ENCODE data around the gene SIN3A.
"Not testable (repeated sequence)": the region's sequence is repeated elsewhere in the genome, so short reads cannot be mapped to it uniquely, and the experiment has no call there.

The SIN3A gene

GRCh38 chr15:75449585-75450306, 1.7 kb downstream of the SIN3A start:
- DNase-seq = no peak

- DNase-seq = not testable (repeated sequence)
Observed at GRCh38 chr15:75448171-75448570, 3.3 kb downstream of the SIN3A start.

GRCh38 chr15:75446151-75446550, 5.3 kb downstream of the SIN3A start:
- no peak for DNase-seq

GRCh38 chr15:75445324-75445723, 6.2 kb downstream of the SIN3A start:
- not testable (repeated sequence) for DNase-seq

- DNase-seq = not testable (repeated sequence)
Observed at GRCh38 chr15:75443972-75444453, 7.5 kb downstream of the SIN3A start.

- DNase-seq = no peak
Observed at GRCh38 chr15:75437721-75438120, 13.8 kb downstream of the SIN3A start.

- no peak for DNase-seq
Observed at GRCh38 chr15:75436881-75437280, 14.6 kb downstream of the SIN3A start.

- DNase-seq = no peak
Observed at GRCh38 chr15:75431682-75432081, 19.8 kb downstream of the SIN3A start.

- no peak for DNase-seq
Observed at GRCh38 chr15:75431270-75431669, 20.2 kb downstream of the SIN3A start.

GRCh38 chr15:75430259-75430658, 21.2 kb downstream of the SIN3A start:
- no peak for DNase-seq

GRCh38 chr15:75428152-75428551, 23.3 kb downstream of the SIN3A start:
- DNase-seq = no peak

GRCh38 chr15:75425966-75426500, 25.5 kb downstream of the SIN3A start:
- no peak for DNase-seq

GRCh38 chr15:75422554-75422953, 28.9 kb downstream of the SIN3A start:
- DNase-seq = no peak

- no peak for DNase-seq
Observed at GRCh38 chr15:75420698-75421097, 30.8 kb downstream of the SIN3A start.

GRCh38 chr15:75416584-75416983, 34.9 kb downstream of the SIN3A start:
- DNase-seq = no peak

- no peak for DNase-seq
Observed at GRCh38 chr15:75410196-75410595, 41.3 kb downstream of the SIN3A start.

- no peak for DNase-seq
Observed at GRCh38 chr15:75407083-75407482, 44.4 kb downstream of the SIN3A start.

GRCh38 chr15:75403892-75404291, 47.6 kb downstream of the SIN3A start:
- no peak for DNase-seq

- DNase-seq = no peak
Observed at GRCh38 chr15:75397494-75397893, 54.0 kb downstream of the SIN3A start.

GRCh38 chr15:75389791-75390382, 61.6 kb downstream of the SIN3A start:
- no peak for DNase-seq

- DNase-seq = not testable (repeated sequence)
Observed at GRCh38 chr15:75383986-75384385, 67.5 kb downstream of the SIN3A start.

GRCh38 chr15:75380773-75381172, 70.7 kb downstream of the SIN3A start:
- no peak for DNase-seq

GRCh38 chr15:75371901-75372688, 79.4 kb downstream of the SIN3A start:
- no peak for DNase-seq

GRCh38 chr15:75371486-75371885, 80.0 kb downstream of the SIN3A start:
- DNase-seq = no peak
